HG02970 (cell line): ENCODE data around the gene CFAP97D2.
"Not testable (repeated sequence)": the region's sequence is repeated elsewhere in the genome, so short reads cannot be mapped to it uniquely, and the experiment has no call there.

ENCODE experiments used
- ATAC-seq: cut with Tn5 transposase; IDR thresholded peaks from one replicate; pipeline ENCODE4 v1.9.1; 2021; ENCODE audit warnings: mild to moderate bottlenecking, moderate library complexity, moderate number of reproducible peaks; ENCODE audit not compliant: unreplicated experiment, low FRiP score

Gene CFAP97D2

DNA sequence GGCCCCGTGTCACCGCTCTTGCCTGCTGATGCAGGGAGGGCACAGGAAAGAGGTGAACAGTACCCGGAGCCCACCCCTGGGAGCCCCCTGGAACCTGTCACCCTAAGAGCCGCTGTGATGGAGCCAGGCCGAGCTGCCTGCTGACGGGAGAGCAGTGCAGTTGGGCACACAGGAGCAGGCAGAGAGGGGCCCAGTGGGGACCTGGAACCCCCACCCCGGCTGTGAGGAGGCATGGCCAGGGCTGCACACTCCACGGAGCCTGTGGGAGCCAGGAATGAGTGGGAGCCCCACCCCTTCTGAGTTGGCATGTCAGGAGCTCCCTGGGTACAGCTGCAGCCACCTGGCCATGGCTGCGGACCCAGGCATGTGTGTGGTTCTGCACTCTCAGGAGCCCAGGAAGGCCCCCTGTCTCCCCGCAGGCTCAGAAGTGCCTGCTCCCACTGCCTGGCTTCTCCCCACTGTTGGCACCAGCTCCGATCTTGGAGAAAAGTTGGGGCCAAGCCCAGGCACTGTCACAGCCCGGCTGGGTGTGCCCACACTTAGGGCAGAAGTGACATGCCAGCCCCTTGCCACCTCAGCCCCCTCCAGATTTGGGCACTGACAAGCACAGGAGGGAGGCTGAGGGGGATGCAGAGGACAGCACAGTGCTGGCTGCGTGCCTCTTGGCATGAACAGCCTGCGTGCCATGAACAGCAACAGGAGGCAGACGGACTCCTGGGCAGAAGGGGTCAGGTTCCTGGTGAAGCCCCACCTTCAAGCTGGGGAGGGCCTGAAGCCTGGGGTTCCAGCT is 6.3 kb downstream of the CFAP97D2 start:
- no peak for ATAC-seq

DNA sequence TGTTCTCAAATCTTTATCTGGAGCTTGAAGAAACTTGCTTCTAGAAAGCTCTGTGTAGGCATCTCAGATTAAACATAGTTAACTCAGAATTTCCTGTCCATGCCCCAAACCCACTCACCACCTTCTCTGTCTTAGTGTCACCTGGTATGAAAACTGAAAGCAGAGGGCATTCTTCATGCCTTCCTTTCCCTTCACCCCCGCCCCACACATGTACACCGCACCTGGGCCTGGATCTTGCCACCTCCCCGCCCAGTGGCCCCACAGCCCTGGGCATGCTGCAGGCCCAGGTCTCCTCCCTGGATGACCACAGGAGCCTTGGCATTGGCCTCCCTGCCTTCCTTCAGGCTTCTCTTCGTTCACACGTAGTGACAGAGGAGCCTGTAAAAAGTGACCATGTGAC is 15.8 kb downstream of the CFAP97D2 start:
- ATAC-seq: no peak

DNA sequence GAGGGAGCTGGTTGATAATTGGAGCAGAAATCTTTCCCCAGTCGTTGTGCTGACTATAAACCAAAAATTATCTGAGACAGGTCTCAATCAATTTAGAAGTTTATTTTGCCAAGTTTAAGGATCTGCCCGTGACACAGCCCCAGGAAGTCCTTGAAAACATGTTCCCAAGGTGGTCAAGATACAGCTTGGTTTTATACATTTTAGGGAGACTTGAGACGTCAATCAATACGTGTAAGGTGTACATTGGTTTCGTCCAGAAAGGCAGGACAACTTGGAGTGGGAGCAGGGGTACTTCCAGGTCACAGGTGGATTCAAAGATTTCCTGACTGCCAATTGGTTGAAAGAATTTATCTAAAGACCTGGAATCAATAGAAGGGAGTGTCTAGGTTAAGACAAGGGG is 17.6 kb downstream of the CFAP97D2 start:
- no peak for ATAC-seq

DNA sequence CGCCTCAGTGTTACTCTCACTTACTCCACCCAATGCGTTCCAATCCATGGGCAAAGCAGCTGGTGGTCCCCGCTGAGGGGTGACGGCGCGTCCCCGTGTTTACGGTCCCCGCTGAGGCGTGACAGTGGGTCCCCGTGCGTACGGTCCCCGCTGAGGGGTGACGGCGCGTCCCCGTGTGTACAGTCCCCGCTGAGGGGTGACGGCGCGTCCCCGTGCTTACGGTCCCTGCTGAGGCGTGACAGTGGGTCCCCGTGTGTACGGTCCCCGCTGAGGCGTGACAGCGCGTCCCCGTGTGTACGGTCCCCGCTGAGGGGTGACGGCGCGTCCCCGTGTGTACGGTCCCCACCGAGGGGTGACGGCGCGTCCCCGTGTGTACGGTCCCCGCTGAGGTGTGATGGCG is 19.5 kb downstream of the CFAP97D2 start:
- no peak for ATAC-seq

DNA sequence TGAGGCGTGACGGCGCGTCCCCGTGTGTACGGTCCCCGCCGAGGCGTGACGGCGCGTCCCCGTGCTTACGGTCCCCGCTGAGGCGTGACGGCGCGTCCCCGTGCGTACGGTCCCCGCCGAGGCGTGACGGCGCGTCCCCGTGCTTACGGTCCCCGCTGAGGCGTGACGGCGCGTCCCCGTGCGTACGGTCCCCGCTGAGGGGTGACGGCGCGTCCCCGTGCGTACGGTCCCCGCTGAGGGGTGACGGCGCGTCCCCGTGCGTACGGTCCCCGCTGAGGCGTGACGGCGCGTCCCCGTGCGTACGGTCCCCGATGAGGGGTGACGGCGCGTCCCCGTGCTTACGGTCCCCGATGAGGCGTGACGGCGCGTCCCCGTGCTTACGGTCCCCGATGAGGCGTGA is 20.5 kb downstream of the CFAP97D2 start:
- ATAC-seq: not testable (repeated sequence)

DNA sequence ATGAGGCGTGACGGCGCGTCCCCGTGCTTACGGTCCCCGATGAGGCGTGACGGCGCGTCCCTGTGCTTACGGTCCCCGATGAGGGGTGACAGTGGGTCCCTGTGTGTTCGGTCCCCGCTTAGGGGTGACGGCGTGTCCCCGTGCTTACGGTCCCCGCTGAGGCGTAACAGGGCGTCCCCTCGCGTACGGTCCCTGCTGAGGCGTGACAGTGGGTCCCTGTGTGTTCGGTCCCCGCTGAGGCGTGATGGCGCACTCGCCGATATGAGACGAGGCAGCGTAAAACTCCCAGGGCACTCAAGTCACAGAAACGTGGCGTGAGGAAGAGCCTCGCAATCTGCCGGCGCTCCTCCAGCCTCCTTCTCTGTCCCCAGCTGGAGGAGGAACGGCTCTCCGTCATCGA is 20.9 kb downstream of the CFAP97D2 start:
- no peak for ATAC-seq

DNA sequence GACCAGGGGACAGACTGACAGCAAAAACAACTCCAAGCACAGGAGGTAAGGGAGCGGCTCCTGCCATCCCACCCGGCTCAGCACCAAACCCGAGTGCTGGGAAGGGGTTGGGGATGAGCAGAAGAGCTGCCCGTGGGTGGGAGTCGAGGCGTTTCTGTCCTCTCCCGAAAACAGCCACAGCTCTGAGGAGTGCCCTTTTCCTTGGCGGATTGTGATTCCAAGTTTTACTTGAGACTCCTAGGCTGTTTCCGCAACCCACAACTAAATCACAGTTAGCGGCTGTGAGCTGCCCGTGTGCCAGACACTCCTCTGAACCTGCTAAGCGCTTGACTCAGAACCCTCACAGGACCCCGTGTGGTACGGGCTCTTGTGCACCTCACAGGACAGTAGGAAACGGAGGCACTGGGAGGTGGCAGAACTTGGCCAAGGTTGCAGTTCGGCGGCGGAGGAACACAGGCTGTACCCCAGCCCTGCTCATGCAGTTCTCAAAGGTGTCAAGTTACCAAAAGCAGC is 21.4 kb downstream of the CFAP97D2 start:
- ATAC-seq: no peak

DNA sequence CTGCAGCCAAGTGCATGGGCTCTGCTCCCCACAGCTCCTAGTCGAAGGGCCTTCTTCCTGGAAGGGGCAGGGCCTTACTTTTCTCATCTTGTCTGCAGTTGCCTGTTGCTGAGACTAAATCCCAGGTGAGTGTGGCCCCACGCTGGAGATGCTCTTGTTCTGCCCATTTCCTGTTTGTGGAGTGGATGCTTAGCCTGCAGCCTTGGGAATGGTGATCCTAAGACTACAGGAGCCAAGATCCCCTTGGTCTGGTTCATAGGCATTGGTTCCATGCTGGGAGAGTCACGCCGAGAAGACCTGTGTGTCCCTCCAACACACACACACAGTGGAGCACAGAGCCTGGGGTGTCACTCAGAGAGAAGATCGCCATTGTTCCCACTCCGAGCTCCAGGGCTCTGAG is 23.5 kb downstream of the CFAP97D2 start:
- no peak for ATAC-seq

DNA sequence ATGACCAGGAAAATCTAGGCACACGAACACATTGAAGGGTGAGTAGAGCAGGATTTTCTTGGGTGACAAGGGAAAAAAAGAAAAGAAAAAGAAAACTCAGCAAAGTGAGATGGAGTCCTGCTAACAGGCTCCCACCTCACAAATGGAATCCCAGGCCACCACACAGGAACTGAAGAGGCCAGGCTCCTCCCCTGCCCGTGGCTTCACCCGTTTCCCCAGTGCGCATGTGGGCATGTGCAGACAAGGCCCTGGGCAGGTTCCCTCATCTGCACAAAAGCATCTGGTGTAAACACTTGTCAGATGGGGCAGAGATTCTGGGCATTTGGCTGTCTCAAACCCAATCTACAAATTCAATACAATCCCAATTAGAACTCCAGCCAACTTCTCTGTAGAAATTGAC is 24.5 kb downstream of the CFAP97D2 start:
- no peak for ATAC-seq

DNA sequence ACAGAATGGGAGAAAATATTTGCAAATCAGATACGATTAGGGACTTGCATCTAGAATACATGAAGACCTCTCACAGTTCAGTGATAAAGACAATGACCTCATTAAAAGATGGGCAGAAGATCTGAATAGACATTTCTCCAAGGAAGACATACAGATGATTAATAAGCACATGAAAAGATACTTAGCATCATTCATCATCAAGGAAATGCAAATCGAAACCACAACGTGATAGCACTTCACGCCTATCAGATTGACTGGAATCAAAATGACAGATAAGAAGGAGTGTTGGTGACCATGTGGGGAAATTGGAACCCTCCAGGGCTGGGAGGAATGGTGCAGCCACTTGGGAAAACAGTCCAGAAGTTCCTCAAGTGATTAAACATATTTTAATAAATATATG is 25.8 kb downstream of the CFAP97D2 start:
- no peak for ATAC-seq

DNA sequence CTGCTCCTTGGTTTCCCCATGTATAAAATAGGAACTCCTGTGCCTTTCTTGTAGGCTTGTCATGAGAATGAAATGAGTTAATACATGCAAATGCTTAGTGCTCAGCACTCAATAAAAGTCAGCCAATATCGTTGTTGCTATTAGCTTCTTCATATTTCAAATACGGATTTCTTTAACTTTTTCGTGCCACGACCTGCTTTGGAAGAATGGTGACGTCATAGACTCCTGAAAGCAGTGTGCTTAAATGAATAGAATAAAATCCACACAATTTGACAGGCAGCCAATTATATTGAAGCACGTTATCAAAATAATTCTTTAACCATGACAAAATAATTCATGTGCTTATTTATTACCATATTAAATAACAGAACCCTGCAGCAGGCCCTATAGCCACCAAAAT is 29.1 kb downstream of the CFAP97D2 start:
- ATAC-seq: no peak

DNA sequence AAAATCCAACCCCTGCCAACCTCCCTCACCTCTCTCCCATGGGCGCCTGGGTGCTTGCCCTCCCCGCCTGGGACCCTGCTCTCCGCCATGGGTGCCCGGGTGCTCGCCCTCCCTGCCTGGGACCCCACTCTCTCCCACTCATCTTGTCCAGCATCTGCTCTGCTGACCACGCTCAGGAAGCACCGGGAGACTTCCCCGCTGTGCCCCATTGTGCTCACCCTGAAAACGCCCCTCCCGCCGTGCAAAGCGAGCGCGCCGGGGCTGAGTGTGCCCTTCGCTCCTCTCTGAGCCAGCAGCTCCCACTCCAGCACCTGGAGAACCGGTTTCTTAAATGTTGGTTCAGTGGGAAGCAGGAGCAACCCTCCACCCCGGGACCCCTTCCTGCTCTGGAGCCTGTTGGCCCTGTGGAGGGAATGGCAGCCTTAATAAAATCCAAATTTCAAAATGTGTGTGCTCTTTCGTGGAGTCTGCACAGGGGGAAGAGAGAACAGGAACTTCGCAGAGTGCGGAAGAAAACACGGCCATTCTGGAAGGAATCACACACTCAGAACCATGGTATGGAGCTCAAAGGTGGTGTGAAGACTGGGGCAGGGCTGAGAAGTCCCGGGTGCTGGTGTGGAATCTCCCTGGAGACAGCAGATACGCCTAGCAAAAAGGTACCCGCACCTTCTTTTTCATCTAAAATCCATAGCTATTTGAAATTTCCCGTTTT is 32.5 kb downstream of the CFAP97D2 start:
- no peak for ATAC-seq

DNA sequence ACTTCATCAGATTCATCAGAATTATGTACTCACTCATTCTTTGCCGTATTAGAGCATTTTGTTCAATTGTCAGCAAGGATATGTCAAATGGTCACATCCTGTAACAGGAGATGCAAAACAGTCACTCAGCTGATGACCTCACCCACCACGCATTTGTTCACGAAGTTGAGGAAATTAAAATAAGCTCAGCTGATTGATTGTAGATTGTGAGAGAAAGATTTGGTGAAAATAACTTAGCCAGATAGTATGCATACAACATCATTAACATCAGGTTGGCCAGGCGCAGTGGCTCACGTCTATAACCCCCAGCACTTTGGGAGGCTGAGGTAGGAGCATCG is 33.1 kb downstream of the CFAP97D2 start:
- ATAC-seq: no peak

DNA sequence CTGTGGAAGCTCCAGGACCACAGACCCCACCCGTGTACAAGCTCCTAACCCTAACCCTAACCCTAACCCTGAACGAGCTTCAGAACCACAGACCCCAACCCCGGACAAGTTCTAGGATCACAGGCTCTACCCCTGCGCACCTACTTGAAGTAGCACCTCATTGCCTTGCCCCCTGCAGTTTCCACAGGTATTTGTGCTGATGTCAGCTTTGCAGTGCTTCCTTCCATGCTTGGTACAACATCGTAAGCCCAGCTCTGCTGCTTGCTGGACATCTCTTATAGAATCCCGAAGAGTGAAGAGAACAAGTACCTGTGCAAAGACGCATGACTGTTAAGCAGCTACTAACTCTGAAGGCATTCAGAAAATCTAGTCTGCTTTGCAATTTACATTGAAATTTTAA is 34.9 kb downstream of the CFAP97D2 start:
- ATAC-seq: no peak

DNA sequence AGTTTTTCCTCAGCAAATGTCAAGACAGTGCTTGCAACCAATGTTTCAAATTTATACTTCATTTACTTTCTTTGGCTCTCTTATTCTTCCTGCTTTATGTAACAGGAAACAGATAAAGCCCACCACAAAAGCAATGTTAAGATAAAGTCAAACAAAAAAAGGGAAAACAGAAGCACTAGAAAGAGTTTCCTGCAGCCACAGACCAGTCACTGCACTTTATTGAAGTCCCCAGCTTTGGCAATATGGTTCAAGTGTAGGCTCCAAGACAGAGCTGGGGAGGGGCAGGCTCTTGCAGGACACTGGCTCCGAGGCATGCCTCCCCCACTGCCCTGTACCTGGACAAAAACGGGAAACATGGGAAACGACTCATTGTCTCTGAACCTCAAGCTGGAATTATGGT is 40.3 kb downstream of the CFAP97D2 start:
- no peak for ATAC-seq

DNA sequence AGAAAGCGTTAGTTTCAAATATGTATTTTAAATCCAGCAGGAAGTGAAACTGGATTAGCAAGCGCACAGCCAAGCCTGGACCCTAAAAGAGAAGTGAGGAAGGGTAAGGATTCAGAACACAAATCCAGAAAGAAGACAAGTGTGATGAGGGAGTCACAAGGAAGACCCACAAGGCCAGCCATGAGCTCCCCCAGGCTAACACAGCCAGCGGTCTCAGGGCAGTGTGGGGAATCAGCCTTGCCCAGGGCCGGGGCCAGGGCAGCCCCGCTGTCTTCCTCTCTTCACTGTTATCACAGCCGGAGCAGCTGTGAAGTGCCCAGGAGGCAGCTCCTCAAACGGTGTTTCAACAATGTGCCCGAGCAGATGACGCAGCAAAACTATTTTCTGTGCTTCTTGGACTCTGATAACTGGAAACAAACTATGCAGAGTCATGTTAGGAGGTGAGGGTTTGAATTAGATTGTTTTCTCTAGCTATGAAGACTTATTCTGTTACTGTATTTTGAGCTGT is 43.5 kb downstream of the CFAP97D2 start:
- no peak for ATAC-seq

DNA sequence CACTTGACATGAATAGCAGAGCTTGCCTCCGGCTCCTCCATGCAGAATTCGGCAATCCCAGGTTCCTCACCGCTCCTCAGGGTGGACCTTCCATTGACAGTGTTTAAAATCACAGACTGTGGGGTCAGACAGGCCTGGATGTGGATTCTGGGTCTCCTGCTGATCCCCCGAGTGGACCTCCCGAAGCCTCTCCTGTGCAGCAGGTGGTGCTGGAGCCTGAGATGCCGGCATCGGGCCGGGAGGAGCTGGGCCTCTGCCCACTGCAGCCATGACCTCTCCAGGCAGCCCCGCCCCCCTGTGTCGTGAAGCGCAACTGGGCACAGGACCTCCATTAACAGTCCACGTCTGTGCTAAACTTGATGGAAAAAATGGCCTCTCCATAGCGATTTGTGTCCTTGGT is 45.1 kb downstream of the CFAP97D2 start:
- ATAC-seq: no peak

DNA sequence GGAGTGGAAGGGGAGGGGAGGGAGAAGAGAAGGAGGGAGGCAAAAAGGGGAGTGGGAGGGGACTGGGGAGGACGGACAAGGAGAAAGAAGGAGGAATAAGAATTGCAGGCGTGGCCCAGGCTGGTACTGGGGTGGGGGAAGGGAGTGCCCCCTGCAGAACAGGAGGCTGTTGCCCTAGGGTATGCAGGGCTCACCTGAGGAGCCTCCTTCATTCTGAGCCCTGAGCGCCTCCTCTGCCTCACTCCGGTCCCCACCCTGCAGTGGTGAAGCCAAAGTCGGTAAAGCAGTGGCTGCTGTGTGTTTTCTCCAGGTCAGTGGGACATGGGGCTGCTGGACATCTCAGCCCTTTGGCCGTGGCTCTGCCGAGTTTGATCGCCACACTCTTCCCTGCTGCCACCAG is 46.6 kb downstream of the CFAP97D2 start:
- ATAC-seq: no peak

DNA sequence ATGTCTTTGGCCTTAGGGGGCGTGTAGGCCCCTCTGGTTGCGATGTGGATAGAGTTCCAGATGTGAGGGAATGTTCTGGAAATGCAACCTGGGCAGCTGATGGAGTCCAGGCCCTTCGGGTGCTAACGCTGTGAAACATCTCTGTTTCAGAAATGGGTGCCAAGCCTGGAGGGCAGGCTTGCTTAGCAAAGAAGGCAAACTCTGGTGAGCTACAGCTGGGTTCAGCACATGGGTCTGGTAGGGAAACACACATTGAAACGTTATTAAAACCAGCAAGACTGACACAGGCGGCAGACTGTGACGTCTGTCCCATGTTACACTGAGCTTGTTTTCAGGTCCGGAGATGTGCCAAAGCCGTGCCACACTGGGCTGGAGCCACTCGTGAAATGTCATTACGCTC is 47.0 kb downstream of the CFAP97D2 start:
- no peak for ATAC-seq

DNA sequence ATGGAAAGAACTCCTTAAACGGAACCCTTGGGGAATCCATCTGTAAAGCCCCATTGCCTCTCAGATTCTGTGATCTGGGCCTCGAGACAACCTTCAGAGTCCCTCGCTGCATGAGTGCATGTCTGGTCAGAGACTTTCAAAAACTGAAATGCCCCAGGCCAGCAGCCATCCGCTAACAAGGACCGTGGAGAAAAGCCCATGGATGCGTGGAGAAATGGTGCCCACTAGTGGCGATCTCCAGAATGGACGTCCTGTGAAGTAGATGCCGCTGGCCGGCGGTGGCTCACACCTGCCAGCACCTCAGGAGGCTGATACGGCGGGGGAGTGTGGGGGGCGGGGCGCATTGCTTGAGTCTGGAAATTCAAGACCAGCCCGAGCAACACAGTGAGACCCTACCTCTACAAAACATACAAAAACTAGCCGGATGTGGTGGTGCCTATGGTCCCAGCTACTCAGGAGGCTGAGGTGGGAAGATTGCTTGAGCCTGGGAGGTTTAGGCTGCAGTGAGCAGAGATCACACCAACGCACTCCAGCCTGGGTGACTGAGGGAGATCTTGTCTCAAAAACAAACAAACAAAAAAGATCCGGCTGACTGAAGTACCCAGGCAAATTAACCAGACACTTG is 47.8 kb downstream of the CFAP97D2 start:
- no peak for ATAC-seq

DNA sequence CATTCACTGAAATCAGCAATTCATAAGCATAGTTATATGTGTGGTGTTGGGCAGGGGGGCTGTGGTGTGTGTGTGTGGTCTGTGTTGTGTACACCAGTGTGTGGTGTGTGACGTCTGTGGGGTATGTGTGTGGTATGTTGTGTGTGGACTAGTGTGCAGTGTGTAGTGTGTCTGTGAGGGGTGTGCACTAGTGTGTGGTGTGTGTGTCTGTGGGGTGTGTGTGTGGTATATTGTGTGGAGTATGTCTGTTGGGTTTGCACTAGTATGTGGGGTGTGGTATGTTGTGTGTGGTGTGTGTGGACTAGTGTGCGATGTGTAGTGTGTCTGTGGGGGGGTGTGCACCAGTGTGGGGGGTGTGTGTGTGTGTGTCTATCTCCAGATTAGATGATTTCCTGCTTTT is 48.5 kb downstream of the CFAP97D2 start:
- no peak for ATAC-seq
